Neural progenitor cell (in vitro differentiated cells): ENCODE results near the gene APOC4. TPM values are rescaled to one million over a fixed set of nuclear protein-coding genes. Genes with fewer than 3 reads are reported as not detected.
"Not testable (repeated sequence)": the region's sequence is repeated elsewhere in the genome, so short reads cannot be mapped to it uniquely, and the experiment has no call there.

Experiments
- DNase-seq: peaks from one replicate; pipeline ENCODE4 v3.0.0-alpha.2; 2016; ENCODE audit warnings: low spot score
- H2AFZ ChIP-seq: fragments of 200-600 bp; sonication (generic); replicated peaks from 2 replicates; pipeline ENCODE4 v1.6.1; 2016; ENCODE audit warnings: antibody characterized with exemption
- H3F3A ChIP-seq: fragments of 200-600 bp; sonication (generic); 2 replicates; pipeline ENCODE4 v1.6.1; 2016; ENCODE audit warnings: antibody characterized with exemption, low read depth
- H3K27ac ChIP-seq: fragments of 200-600 bp; sonication (generic); 2 replicates; pipeline ENCODE4 v1.5.1; 2016; ENCODE audit warnings: mild to moderate bottlenecking
- H3K27me3 ChIP-seq: fragments of 200-600 bp; sonication (generic); 2 replicates; pipeline ENCODE4 v1.6.1; 2016; ENCODE audit warnings: mild to moderate bottlenecking, moderate library complexity
- H3K36me3 ChIP-seq: fragments of 200-600 bp; sonication (generic); 2 replicates; pipeline ENCODE4 v1.5.1; 2016
- H3K4me1 ChIP-seq: fragments of 200-600 bp; sonication (generic); 2 replicates; pipeline ENCODE4 v1.6.1; 2016; ENCODE audit warnings: mixed run types
- H3K4me2 ChIP-seq: fragments of 200-600 bp; sonication (generic); 2 replicates; pipeline ENCODE4 v1.6.1; 2016
- H3K4me3 ChIP-seq: fragments of 200-600 bp; sonication (generic); 2 replicates; pipeline ENCODE4 v1.5.1; 2016
- H3K79me2 ChIP-seq: fragments of 200-600 bp; sonication (generic); 2 replicates; pipeline ENCODE4 v1.6.1; 2016; ENCODE audit warnings: low read depth
- H3K9ac ChIP-seq: fragments of 200-600 bp; sonication (generic); 2 replicates; pipeline ENCODE4 v1.6.1; 2016
- H3K9me3 ChIP-seq: fragments of 200-600 bp; sonication (generic); 2 replicates; pipeline ENCODE4 v1.5.1; 2016; ENCODE audit warnings: low read depth
- H4K20me1 ChIP-seq: fragments of 200-600 bp; sonication (generic); 2 replicates; pipeline ENCODE4 v1.6.1; 2016; ENCODE audit warnings: low read depth
- H3K27ac Mint-ChIP-seq: 3 replicates; pipeline ENCODE4 v1.8.0; 2021; ENCODE audit warnings: mixed read lengths
- H3K27me3 Mint-ChIP-seq: 2 replicates; pipeline ENCODE4 v1.8.0; 2022; ENCODE audit warnings: low read depth, mild to moderate bottlenecking, inconsistent platforms, moderate library complexity, mixed read lengths; ENCODE audit not compliant: insufficient read depth
- H3K36me3 Mint-ChIP-seq: 3 replicates; pipeline ENCODE4 v1.8.0; 2021; ENCODE audit warnings: mixed read lengths
- H3K4me1 Mint-ChIP-seq: 3 replicates; pipeline ENCODE4 v1.8.0; 2021; ENCODE audit warnings: mixed read lengths
- H3K4me3 Mint-ChIP-seq: 3 replicates; pipeline ENCODE4 v1.8.0; 2021; ENCODE audit warnings: mild to moderate bottlenecking, moderate library complexity, mixed read lengths
- H3K9me3 Mint-ChIP-seq: 3 replicates; pipeline ENCODE4 v1.8.0; 2020; ENCODE audit warnings: mixed read lengths
- EZH2 ChIP-seq: fragments of 200-600 bp; sonication (generic); IDR thresholded peaks from 2 replicates; pipeline ENCODE4 v1.6.1; 2017; ENCODE audit warnings: antibody characterized with exemption, mild to moderate bottlenecking, moderate library complexity
- EZH2phosphoT487 ChIP-seq: fragments of 200-600 bp; sonication (generic); IDR thresholded peaks from 2 replicates; pipeline ENCODE4 v1.6.1; 2017; ENCODE audit warnings: antibody characterized with exemption
- total RNA-seq: library from RNA; depleted of rRNA; stranded (reverse); fragments of >200 nt; gene quantifications from 2 replicates; pipeline ENCODE4 v1.2.3, GENCODE V29; 2015; ENCODE audit warnings: low replicate concordance
- TF ChIP-seq, protein P1 (sequence below): fragments of 200-600 bp; sonication (generic); IDR thresholded peaks from 2 replicates; pipeline ENCODE4 v1.5.1; 2017; ENCODE audit warnings: antibody characterized with exemption, mild to moderate bottlenecking

The APOC4 gene
- total RNA-seq, 1 donor from 2014 or later: not detected

DNA sequence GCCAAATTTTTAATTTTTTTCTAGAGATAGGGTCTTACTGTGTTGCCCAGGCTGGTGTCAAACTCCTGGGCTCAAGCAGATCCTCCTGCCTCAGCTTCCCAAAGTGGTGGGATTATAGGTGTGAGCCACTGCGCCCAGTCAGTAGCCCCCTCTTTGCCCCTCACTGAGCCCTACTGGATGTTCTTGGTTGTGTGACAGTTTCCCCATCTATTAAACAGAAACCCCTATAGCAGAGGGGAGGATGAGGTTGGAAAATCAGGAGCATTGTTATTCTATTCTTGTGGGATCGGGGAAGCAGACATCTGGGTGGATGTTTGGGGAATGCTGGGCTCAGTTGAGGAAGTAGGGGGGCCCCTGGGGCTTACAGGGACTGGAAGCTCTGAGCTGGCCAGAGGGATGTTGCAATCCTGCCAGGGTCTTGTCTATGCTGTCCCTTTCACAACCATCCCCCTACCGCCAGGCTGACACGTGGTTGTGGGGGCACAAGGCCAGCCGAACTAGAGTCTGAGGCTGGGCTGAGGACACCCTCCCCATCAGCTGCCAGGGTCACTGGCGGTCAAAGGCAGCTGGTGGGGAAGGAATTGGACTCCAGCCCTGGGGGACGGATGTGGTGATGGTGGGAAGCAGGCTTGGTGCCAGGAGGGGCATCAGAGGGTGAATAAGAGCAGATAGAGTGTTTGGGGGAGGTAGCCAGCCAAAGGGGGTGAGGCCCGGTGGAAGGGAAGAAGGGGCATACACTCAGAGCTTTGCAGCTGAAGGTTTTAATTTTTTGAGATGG lies 16.7 kb upstream of the APOC4 start:
- H3K36me3 Mint-ChIP-seq: no peaks in the 10 kb centered on the region
- Histone ChIP-seq H2AFZ (no peak overlapping the region), H3K9me3 (no peaks in the 10 kb centered on the region), H3K4me1 (no peaks in the 10 kb centered on the region), H3K9ac (no peak overlapping the region), H3K27me3 (no peaks in the 10 kb centered on the region), H4K20me1 (no peaks in the 10 kb centered on the region), H3K36me3 (no peaks in the 10 kb centered on the region), H3F3A (no peaks in the 10 kb centered on the region), H3K79me2 (no peaks in the 10 kb centered on the region), H3K4me3 (no peak overlapping the region), H3K27ac (no peak overlapping the region), H3K4me2 (no peak overlapping the region)
- H3K9me3 Mint-ChIP-seq: no peaks in the 10 kb centered on the region
- peak overlapping the region; percentile 89 for H3K27ac Mint-ChIP-seq
- no peak for DNase-seq
- TF ChIP-seq, protein P1, sequence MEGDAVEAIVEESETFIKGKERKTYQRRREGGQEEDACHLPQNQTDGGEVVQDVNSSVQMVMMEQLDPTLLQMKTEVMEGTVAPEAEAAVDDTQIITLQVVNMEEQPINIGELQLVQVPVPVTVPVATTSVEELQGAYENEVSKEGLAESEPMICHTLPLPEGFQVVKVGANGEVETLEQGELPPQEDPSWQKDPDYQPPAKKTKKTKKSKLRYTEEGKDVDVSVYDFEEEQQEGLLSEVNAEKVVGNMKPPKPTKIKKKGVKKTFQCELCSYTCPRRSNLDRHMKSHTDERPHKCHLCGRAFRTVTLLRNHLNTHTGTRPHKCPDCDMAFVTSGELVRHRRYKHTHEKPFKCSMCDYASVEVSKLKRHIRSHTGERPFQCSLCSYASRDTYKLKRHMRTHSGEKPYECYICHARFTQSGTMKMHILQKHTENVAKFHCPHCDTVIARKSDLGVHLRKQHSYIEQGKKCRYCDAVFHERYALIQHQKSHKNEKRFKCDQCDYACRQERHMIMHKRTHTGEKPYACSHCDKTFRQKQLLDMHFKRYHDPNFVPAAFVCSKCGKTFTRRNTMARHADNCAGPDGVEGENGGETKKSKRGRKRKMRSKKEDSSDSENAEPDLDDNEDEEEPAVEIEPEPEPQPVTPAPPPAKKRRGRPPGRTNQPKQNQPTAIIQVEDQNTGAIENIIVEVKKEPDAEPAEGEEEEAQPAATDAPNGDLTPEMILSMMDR: no peak
- TF ChIP-seq EZH2phosphoT487: no peak
- no peak for TF ChIP-seq EZH2
- H3K4me1 Mint-ChIP-seq: peaks cover 11% of the 10 kb centered on the region
- peaks cover 10% of the 10 kb centered on the region for H3K27me3 Mint-ChIP-seq
- H3K4me3 Mint-ChIP-seq: no peak overlapping the region

DNA sequence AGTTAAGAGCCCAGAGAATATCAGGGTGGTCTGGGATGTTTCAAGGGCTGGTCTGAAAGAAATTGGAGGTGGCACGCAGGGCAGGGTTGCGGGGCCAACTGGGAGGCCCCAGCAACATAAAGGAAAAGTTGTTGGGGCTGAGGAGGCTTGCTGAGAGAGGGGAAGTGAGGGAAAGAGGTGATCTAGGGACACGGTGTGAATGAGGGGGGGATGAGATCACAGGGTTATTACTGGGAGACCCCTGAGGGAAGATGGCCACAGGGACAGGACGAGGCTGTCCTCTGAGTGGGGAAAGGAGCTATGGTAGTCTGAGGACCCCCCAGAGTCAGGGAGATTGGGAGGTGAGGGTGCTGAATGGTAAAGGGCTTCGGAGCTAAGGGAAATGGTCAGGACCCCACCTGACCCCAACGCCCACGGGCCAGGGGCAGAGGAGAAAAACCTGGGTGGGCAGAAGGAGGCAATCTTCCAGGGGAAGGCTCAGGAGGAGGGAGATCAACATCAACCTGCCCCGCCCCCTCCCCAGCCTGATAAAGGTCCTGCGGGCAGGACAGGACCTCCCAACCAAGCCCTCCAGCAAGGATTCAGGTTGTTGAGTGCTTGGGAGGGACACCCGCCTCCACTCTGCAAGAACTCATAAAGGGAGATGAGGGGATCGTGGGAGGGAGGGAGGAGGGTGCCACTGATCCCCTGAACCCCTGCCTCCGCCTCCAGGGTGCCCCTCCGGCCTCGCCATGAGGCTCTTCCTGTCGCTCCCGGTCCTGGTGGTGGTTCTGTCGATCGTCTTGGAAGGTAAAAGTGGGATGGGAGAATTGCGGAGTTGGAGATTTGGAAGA lies 15.6 kb upstream of the APOC4 start:
- H3K9me3 Mint-ChIP-seq, H3F3A ChIP-seq, H4K20me1 ChIP-seq, H3K27me3 ChIP-seq, DNase-seq, H3K4me1 ChIP-seq, H3K4me3 ChIP-seq, H3K36me3 Mint-ChIP-seq, H3K9me3 ChIP-seq, H3K27ac ChIP-seq, H3K79me2 ChIP-seq, H3K27ac Mint-ChIP-seq, H3K9ac ChIP-seq, H3K36me3 ChIP-seq: not testable (repeated sequence)
- Histone ChIP-seq H3K4me2 (peak overlapping the region; percentile 43), H2AFZ (peak overlapping the region; percentile 93)
- H3K27me3 Mint-ChIP-seq: peaks cover 13% of the 10 kb centered on the region
- peak overlapping the region; percentile 35 for H3K4me3 Mint-ChIP-seq
- H3K4me1 Mint-ChIP-seq: peaks cover 11% of the 10 kb centered on the region

DNA sequence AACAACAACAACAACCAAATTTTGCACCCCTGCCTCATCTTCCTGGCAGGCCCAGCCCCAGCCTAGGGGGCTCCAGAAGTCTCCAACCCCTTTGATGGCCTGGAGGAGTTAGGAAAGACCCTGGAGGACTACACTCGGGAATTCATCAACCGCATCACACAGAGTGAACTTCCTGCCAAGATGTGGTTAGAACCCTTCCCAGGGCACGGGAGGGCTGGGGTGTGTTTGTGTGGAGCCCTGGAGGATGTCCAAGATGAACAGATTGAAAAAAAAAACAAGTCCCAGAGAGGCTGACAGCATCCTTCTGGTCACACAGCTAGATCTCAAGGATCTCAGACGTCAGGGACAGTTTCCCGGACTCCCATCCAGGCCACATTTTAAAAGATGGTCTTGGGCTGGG lies 14.3 kb upstream of the APOC4 start:
- H3K27ac Mint-ChIP-seq: no peak overlapping the region
- Histone ChIP-seq H3K36me3 (no peaks in the 10 kb centered on the region), H3K4me3 (no peak overlapping the region), H3F3A (no peaks in the 10 kb centered on the region), H3K4me2 (no peak overlapping the region), H3K27me3 (no peaks in the 10 kb centered on the region), H4K20me1 (no peaks in the 10 kb centered on the region), H3K27ac (no peak overlapping the region), H3K4me1 (no peaks in the 10 kb centered on the region), H3K9ac (no peak overlapping the region), H3K79me2 (no peaks in the 10 kb centered on the region), H2AFZ (no peak overlapping the region), H3K9me3 (no peaks in the 10 kb centered on the region)
- peaks cover 11% of the 10 kb centered on the region for H3K4me1 Mint-ChIP-seq
- H3K27me3 Mint-ChIP-seq: peaks cover 12% of the 10 kb centered on the region
- H3K36me3 Mint-ChIP-seq: no peaks in the 10 kb centered on the region
- H3K9me3 Mint-ChIP-seq: no peaks in the 10 kb centered on the region
- TF ChIP-seq, protein P1: no peak
- TF ChIP-seq EZH2phosphoT487 (no peak), EZH2 (no peak)
- no peak for DNase-seq
- H3K4me3 Mint-ChIP-seq: no peak overlapping the region

DNA sequence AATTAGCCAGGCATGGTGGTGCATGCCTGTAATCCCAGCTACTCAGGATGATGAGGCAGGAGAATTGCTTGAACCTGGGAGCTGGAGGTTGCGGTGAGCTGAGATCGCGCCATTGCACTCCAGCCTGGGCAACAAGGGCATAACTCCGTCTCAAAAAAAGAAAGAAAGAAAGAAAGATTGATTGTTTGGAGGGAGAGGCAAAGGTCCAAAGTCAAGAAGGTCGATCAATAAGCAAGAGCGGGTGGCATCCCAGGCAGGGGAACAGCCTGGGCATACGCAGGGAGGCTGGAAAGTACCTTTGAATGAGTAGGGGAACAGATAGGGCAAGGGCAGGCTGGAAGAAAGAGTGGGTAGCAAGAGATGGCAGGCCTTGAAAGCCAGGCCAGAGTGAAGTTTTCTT lies 11.9 kb upstream of the APOC4 start:
- Histone ChIP-seq H3K36me3 (no peaks in the 10 kb centered on the region), H3F3A (no peaks in the 10 kb centered on the region), H4K20me1 (no peaks in the 10 kb centered on the region), H3K4me1 (no peaks in the 10 kb centered on the region), H3K79me2 (no peaks in the 10 kb centered on the region), H3K9me3 (no peaks in the 10 kb centered on the region), H3K4me3 (no peak overlapping the region), H2AFZ (no peak overlapping the region), H3K27me3 (no peaks in the 10 kb centered on the region), H3K27ac (no peak overlapping the region), H3K9ac (no peak overlapping the region), H3K4me2 (no peak overlapping the region)
- DNase-seq: no peak
- Mint-ChIP-seq H3K4me3 (no peak overlapping the region), H3K27ac (no peak overlapping the region), H3K4me1 (peaks cover 11% of the 10 kb centered on the region), H3K27me3 (peaks cover 15% of the 10 kb centered on the region), H3K9me3 (no peaks in the 10 kb centered on the region), H3K36me3 (no peaks in the 10 kb centered on the region)
- TF ChIP-seq EZH2phosphoT487 (no peak), EZH2 (no peak)
- TF ChIP-seq, protein P1: no peak
